Cerebellar nuclear complex (tissue), 1 donor: ENCODE data around the gene PRICKLE4.
"Not testable (repeated sequence)": the region's sequence is repeated elsewhere in the genome, so short reads cannot be mapped to it uniquely, and the experiment has no call there.

Experiments used
- DNase-seq, 2 experiments: peaks; one replicate each; lab custom pipeline; 2025; lab: John Stamatoyannopoulos, UW

Gene PRICKLE4

DNA sequence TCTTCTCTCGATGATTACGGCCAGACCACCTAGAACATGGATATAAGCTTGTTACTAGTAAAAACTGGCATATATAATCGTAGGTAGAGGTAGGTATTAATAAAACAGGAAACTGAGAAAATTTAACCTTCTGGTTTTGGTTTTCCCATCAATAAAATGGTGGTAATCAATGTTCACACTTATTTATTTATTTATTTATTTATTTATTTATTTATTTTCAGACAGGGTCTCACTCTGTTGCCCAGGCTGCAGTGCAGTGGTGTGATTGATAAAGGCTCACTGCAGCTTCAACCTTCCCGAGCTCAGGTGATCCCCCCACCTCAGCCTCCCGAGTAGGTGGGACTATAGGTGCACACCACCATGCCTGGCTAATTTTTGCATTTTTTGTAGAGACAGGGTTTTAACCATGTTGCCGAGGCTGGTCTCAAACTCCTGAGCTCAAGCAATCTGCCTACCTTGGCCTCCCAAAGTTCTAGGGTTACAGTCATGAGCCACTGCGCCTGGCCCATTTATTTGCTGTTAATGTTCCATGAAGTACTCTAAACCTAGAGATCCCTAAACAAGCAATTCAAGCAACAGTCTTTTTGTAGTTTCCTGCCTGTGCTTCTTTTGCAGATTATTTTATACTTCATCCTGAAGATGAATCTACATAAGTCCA is 18.4 kb downstream of the PRICKLE4 start:
- DNase-seq = no peak

DNA sequence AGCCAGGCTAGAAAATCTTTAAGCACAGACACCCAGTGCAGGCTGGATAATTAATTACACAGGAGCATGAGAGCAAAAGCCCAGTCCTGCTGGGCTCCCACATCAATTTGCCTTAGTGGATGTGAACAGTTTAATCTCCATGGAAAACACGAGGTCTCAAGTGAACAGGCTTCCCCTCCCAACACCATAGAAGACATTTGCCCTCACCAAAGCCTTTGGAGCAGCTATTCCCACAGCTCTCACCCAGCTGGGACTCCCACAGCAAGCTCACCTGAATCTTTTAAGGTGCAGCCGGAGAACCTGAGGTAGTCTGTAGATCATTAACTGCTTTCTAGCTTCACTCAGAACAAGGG is 19.0 kb downstream of the PRICKLE4 start:
- DNase-seq = no peak

DNA sequence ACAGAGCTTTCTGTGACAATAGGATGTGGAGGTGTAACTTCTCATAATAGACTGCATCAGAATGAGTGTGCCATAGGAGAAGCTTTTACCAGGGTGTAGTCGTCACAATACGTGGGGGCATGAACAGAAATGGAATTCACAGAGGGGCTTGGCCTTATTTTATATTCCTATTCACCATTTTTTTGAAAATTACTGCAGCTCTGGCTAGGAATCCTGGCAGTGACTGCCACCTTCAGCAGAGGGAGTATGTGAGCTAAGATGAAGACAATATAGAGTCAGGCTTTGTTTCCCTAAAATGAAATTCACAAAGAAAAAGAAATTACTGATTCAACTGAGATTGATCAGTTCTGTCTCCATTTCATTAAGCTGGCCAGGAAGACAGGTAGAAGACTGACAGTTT is 20.8 kb downstream of the PRICKLE4 start:
- DNase-seq = no peak

DNA sequence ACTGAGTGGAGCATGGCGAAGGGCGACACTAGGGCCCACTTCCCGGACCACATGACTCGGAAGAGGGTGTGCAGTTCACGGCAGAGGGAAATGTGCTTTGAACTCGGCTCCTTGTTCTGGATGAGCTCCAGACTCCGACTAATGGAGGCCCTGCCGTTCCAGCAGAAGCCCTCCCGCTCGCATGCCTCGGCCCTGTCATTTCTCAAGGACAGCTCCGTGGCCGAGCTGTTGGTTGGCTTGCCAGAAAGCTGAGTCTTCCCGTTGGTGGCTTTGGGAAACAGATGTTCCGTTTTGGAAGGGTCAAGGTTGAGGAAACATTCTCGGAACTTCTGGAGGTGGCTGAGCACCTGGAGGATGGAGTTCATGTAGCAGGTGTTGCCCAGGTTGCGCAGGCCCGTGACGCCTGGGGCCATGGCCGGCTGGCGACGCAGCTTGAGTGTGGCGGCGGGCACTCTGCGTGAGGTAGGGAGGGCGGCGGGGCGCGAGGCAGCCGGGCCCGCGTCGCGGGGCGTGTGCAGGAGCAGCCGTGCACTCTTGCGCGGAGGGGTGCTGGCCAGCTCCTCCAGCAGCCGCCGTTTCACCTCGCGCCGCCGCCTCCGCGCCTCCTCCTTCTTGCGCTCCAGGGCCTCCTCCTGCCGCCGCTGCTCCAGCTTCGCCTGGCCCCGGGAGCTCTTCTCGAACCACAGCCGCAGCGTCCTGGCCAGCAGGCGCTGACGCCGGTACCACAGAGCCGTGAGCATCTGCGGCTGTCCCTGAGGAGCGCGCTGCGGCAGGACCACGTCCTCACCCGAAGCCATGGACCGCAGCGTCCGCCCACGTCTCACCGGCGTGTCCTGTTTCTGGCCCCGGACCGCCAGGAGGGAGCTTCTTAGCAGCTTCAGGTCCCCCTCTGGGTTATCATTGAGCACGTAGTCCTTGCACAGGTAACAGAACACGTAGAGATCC is 25.5 kb downstream of the PRICKLE4 start:
- DNase-seq = no peak

DNA sequence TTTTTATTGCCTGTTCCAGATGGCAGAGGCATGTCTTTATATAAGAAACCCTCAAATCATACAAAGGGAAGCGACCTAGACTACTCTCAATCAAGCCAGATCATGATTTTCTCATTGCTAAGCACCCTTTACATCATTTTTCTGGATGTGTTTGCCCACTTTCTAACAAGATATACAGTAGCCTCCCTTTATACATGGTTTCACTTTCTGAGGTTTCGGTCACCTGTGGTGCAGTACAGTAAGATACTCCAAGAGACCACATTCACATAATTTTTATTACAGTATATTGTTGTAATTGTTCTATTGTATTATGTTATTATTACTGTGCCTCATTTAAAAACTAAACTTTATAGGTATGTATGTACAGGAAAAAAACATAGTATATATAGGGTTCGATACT is 30.5 kb downstream of the PRICKLE4 start:
- DNase-seq = no peak

DNA sequence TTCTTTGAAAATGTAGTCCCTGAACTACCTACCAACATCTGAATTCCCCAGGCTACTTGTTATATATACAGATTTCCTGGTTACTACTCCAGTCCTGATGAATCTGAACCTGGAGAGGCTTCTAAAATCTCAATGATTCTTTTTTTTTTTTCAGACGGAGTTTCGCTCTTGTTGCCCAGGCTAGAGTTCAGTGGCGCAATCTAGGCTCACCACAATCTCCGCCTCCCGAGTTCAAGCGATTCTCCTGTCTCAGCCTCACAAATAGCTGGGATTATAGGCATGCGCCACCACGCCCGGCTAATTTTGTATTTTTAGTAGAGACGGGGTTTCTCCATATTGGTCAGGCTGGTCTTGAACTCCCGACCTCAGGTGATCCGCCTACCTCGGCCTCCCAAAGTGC is 31.4 kb downstream of the PRICKLE4 start:
- DNase-seq = not testable (repeated sequence)

DNA sequence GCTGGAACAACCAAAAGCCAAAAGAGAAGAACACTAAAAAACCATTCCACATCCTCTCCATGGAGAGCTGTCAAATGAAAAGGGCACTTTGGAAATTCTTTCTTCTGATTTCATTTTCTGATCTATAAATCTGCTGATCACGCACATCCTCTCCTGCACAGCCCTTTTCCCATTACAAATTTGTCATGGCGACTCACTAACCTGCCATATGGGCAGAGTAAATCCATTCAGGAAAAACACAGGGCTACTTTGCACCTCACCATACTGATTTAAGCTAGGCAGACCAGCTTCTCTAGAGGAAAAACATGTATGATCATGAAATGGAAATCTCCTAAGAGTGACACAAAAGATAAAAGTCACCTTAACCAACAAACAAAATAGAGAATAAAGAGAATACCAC is 32.9 kb downstream of the PRICKLE4 start:
- no peak for DNase-seq

DNA sequence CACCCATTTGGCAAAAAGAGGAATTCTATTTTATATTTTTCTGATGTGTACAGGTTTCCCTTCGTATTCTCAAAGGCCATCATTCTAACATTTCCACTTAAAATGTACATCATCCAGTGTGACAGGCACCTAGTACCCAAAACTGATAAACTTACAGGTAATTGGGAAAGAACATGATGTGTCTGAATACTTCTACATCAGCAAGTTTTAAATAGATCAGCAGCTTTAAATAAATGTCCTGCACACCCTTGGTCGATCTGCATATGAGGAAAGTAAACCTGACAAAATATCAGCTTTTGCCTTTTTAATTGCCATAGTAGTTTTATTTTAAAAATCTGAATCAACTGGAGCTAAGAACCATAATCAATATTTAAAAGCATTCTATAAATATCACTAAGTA is 33.4 kb downstream of the PRICKLE4 start:
- no peak for DNase-seq

DNA sequence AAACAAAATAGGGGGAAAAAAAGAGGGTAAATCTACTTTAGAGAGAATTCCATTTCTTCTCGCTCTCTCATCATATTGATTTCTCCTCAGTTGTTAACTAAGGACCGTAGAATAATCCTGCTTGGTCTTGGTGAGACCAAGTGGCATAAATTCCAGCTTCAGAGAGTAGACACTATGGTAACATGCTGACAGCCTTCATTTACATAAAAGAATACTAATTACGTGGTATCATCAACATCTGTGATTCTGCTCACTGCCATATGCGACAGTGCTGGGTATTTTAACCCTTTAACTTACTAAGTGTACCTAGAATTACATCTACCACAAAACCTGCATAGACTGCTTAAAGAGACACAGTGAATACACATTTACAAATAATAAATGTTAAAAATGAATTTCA is 34.0 kb downstream of the PRICKLE4 start:
- DNase-seq = no peak

DNA sequence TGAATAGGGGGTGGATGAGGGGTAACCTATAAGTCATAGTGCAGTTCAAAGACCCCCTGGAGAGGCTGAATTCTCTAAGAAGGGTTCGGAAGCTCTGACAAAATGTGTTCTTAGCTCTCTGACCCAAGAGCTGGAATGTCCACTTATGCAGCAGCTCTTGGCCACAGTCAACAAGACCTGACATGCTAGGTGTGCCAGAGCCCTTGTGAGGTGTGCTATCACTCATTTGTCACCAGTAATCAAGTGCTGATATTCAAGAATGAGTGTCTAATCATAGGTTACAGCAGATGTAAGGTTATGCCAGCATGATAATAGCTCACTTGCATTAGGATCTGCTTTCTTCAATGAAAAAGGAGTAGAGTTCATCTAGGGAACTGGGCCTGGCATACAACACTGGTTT is 35.0 kb downstream of the PRICKLE4 start:
- DNase-seq = no peak

DNA sequence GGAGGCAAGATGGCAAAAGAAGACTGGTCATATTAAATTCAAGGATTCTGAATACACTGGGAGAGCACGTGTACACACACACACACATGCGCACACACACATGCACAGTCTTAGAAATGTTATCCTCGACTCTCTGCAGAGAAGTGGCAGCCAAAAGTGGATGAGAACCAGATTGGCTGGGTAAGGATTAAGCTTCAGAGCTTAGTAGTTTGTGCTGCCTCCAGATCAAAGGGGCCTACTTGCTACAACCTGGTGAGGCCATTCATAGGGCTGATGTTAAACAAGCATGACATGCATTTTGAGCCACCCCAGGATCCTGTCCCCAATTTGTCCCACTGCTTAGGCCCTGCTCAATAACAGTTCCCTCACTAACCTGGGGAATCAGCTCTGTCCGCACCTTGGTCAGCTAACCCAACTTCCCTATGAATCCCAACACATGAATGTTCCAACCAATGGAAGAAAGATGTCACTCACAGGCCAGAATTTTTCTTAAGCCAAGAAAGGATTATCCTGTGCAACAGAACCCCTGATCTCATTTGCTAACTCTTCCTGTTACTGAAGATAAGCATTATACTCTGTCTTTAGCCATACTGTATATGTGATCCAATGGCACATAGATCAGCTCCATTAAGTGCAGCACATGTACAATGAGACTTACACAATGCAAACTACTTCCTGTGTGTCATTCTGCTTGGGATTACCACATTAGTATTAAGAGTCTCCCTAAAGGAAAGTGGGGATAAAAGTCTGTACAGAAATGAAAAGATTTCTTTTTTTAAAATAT is 37.9 kb downstream of the PRICKLE4 start:
- no peak for DNase-seq

DNA sequence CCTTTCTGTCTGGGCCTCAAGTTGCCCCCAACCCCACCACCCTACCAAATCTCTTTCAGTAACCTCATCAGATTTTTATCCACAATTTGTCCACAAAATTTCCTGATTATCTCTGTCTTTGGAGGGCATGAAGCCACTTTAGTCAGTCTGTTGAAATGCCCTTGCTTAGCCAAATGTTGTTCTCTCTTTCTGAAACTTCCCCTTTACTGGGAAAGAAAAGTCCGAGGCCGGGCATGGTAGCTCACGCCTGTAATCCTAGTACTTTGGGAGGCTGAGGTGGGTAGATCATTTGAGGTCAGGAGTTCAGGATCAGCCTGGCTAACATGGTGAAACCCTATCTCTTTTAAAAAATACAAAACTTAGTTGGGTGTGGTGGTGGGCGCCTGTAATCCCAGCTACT is 40.7 kb downstream of the PRICKLE4 start:
- DNase-seq = no peak

DNA sequence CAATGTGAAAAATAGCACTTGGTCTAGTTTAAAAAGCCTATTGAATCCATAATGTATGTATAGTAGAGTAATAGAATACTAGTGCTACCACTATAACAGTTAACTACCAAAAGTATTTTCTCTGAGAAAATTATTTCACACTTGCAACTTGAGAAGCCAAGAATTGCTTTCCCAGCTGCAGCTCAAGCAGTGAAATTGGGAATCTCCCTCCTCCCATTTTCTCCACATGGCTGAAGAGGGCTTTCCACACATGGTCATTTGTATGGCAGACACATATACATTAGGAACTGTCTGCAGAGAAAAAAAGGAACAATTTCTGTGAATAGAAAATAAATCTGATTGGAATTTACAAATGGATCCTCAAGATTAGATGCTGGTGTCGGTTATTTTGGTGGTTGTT is 41.4 kb downstream of the PRICKLE4 start:
- no peak for DNase-seq

DNA sequence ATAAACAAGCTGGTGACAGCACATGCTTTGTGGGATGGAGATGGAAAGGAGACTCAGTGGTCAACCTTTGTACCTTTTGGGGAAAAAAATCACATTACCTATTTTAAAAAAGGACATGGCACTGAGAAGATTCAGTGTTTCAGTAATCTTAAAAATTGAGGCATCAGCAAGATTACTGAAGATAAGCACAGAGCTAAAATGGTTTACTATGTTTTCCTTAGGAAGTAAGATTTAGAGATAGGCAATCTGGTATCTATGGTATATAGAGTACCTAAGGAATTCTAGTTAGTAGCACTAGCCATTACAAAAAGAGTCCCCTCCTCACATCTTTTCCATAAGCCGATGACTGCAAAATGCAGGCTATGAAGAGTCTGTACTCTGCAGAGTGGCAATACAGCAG is 42.6 kb downstream of the PRICKLE4 start:
- DNase-seq = no peak

DNA sequence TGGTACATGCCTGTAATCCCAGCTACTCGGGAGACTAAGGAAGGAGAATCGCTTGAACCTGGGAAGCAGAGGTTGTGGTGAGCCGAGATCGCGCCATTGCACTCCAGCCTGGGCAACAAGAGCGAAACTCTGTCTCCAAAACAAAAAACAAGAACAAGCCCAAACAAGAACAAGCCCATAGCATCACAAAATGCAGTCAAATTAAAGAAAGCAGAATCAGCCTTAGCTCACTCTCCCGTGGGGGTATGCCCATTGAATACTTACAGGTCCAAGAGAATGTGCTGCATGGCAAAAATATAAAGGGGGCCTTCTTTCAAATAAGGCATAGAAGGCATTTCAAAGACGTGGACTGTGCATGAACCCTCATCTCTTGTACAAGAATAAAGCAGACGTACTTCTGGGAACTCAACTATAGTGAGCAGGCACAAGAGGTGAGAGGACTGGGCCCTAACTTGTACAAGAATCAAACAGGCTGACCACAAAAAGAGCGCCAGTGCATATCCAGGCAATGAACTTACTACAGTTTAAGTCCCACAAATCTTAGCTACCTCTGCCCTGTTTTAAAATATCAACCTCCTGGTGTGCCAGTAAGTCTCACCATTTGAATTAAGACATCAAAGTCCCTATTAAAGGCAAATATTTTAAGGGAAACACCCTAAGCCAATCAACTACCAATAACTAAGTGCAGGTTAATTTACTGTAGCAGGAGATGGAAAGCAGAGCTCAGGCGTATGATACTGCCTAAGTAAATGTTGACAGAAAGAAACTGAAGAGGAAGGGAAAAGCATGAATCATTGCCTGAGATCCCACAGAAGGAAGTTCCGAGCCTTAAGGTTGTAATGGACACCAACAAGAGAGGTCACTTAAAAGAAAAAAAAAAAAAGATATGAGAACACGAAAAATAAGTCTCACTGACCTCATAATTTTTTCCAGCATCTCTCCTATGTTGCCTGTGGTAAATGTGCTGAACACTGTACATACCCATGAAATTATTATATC is 44.3 kb downstream of the PRICKLE4 start:
- DNase-seq = no peak

DNA sequence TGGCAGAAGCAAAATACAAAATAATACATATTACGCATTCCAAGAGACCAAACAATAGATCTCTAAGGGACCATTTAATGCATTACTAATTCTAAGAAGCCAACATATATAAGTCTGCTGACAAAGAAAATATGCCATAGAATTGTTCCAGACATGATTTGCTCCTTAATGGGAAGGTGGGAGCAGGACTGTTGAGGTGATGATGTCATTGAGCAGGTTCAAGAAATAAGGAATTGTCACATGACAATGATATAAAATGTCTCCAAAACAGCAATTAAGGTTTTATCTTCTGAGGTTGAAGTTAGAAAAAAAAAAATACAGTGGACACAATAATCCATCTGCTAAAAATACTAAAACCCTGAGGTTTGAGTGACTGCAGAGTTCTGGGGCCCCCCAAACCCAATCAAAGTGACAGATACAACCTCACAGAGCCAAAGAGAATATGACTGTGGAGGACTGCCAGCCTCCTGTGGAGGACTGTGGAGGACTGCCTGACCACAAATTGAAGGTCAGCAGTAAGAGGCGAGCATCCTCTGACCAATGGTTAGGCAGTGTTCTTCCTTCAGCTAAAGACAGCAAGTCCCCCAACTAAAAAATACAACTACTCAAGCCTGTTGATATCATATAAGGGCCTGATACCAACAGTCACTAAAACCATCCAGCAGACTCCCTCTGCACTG is 45.9 kb downstream of the PRICKLE4 start:
- DNase-seq = no peak

DNA sequence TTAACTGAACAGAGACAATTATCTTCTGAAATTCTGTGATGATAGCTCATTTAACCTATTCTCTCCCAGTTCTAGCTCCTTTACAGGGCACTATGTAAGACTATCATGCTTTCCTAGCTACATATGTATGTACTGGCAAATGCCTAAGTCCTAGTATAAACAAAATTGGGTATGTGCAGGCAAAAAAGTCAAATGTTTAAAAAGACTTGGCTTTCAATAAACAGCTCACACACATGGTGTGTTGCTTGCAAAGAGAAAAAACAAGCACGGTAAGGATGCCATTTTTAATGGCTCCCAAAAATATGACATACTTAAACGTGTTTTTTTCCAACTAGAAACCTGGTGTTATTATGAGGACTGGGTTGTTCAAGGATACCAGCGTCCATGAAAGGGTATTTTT is 51.7 kb downstream of the PRICKLE4 start:
- no peak for DNase-seq

DNA sequence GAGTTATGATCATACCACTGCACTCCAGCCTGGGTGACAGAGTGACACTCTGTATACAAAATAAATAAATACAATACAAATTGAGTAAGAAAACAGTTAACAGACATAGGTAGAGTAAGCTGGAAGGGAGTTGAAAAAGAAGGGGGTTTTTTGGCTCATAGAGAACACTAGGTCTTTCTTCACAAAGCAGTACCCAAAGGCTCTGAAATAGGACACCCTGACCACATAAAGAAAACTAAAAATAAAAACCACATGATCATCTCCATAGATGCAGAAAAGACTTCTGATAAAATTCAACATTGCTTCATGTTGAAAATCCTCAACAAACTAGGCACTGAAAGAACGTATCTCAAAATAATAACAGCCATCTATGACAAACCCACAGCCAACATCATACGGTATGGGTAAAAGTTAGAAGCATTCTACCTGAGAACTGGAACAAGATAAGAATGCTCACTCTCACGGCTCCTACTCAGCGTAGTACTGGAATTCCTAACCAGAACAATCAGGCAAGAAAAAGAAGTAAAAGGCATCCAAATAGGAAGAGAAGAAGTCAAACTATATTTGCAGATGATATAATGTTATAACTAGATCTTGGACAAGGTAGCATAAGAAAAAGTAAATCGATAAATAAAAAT is 55.6 kb downstream of the PRICKLE4 start:
- DNase-seq = no peak

DNA sequence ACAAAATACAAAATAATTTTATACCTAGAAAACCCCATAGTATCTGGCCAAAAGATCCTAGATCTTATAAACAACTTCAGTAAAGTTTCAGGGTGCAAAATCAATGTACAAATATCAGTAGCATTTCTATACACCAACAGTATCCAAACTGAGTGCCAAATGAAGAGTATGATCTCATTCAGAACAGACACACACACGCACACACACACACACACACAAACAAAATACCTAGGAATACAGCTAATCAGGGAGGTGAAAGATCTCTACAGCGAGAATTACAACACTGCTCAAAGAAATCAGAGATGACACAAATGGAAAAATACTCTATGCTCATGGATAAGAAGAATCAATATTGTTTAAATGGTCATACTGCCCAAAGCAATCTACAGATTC is 56.1 kb downstream of the PRICKLE4 start:
- no peak for DNase-seq
